GM19035 (cell line): ENCODE results near the gene GAL3ST2.
"Not testable (repeated sequence)": the region's sequence is repeated elsewhere in the genome, so short reads cannot be mapped to it uniquely, and the experiment has no call there.

Experiments used
- ATAC-seq: cut with Tn5 transposase; IDR thresholded peaks from one replicate; pipeline ENCODE4 v1.9.1; 2021; ENCODE audit not compliant: unreplicated experiment

The GAL3ST2 gene

GRCh38 chr2:241767464-241768250 lies 9.0 kb upstream of the GAL3ST2 start:
- ATAC-seq: no peak

- no peak for ATAC-seq
These were observed 8.3 kb upstream of the GAL3ST2 start for GRCh38 chr2:241768251-241768711.

GRCh38 chr2:241768850-241769249 lies 7.8 kb upstream of the GAL3ST2 start:
- ATAC-seq: no peak

- no peak for ATAC-seq
These were observed 6.8 kb upstream of the GAL3ST2 start for GRCh38 chr2:241769819-241770184.

GRCh38 chr2:241770185-241770935 lies 6.3 kb upstream of the GAL3ST2 start:
- ATAC-seq: no peak

GRCh38 chr2:241770936-241771285 lies 5.7 kb upstream of the GAL3ST2 start:
- no peak for ATAC-seq

GRCh38 chr2:241771286-241772062 lies 5.1 kb upstream of the GAL3ST2 start:
- no peak for ATAC-seq

- ATAC-seq: no peak
These were observed 4.5 kb upstream of the GAL3ST2 start for GRCh38 chr2:241772063-241772499.

GRCh38 chr2:241773511-241774418 lies 2.9 kb upstream of the GAL3ST2 start:
- no peak for ATAC-seq

- ATAC-seq: no peak
These were observed 2.0 kb upstream of the GAL3ST2 start for GRCh38 chr2:241774419-241775222.

- ATAC-seq: no peak
These were observed 1.1 kb upstream of the GAL3ST2 start for GRCh38 chr2:241775223-241776177.

- ATAC-seq: no peak
These were observed 606 bp downstream of the GAL3ST2 start for GRCh38 chr2:241777170-241777685.

GRCh38 chr2:241777686-241778627 lies 1.3 kb downstream of the GAL3ST2 start:
- no peak for ATAC-seq

- no peak for ATAC-seq
These were observed 4.4 kb downstream of the GAL3ST2 start for GRCh38 chr2:241780939-241781569.

- not testable (repeated sequence) for ATAC-seq
These were observed 5.4 kb downstream of the GAL3ST2 start for GRCh38 chr2:241782053-241782452.

- ATAC-seq: no peak
These were observed 11.5 kb downstream of the GAL3ST2 start for GRCh38 chr2:241788135-241788534.

- no peak for ATAC-seq
These were observed 11.9 kb downstream of the GAL3ST2 start for GRCh38 chr2:241788572-241788971.
